Measurements from ENCODE around the gene TRIM36.
A peak's percentile ranks its signal among the peaks of the same experiment; 100 is the strongest.

TRIM36 gene, protein sequence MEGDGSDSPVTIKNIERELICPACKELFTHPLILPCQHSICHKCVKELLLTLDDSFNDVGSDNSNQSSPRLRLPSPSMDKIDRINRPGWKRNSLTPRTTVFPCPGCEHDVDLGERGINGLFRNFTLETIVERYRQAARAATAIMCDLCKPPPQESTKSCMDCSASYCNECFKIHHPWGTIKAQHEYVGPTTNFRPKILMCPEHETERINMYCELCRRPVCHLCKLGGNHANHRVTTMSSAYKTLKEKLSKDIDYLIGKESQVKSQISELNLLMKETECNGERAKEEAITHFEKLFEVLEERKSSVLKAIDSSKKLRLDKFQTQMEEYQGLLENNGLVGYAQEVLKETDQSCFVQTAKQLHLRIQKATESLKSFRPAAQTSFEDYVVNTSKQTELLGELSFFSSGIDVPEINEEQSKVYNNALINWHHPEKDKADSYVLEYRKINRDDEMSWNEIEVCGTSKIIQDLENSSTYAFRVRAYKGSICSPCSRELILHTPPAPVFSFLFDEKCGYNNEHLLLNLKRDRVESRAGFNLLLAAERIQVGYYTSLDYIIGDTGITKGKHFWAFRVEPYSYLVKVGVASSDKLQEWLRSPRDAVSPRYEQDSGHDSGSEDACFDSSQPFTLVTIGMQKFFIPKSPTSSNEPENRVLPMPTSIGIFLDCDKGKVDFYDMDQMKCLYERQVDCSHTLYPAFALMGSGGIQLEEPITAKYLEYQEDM

GRCh38 chr5:115169487-115170133 is at the start of gene TRIM36:
TSS of gene TRIM36 (minus strand) at chr5:115169908. CDS start at chr5:115169634, 274 bp downstream.
- DNase-seq = peak; percentile 92

GRCh38 chr5:115214541-115214940 is 44.8 kb upstream of the TRIM36 start:
- no peak for DNase-seq

DNA sequence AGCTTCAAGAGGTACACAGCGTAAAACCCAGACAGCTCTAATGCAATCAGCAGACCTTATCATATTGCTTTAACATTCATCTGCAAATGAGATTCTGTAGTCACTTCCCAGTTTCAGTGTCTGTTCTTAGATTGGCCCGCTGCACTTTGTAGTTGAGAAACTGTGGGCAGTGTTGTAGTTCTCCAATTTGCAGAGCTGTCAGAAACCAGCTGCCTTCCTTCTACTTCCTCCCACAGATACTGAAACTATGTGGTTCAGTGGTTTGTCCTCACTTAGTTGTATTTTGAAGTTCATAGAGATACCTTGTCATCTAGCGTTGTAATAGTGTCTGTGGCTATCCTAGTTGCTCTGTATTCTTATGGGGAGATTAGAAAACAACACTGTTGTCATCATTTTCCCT is 39.6 kb upstream of the TRIM36 start:
- DNase-seq = peak; percentile 26

DNA sequence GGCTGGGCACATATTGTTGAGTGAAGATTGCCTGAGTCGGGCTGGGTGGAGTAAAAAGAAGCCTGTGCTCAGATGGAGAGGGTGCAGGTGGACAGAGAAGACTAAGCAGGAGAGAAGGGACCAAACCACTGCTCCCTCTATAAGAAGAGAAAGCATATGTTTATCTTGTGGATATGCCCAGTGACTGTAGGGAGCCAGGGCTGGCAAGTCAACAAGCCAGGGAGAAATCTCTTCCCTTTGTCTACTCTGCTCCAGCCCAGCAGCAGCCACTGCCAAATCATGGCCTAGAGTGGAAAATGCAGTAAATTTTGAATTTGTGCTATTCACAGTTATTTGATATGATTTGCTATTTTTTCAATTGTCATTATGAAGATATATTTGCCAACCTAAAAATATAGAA is 33.2 kb upstream of the TRIM36 start:
- no peak for DNase-seq

DNA sequence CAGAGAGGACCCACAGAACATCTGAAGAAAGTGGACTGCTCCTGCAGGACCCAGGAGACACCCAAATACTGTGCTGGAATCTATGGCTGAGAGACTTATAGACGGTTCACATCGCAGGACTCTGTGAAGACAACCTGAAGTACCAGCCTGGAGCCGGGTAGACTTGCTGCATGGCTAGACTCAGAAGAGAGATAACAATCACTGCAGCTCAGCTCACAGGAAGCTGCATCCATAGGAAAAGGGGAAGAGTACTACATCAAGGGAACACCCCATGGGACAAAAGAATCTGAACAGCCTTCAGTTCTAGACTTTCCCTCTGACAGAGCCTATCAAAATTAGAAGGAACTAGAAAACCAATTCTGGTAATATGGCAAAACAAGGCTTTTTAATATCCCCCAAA is 26.5 kb upstream of the TRIM36 start:
- DNase-seq = no peak

GRCh38 chr5:115194676-115195075 is 25.0 kb upstream of the TRIM36 start:
- no peak for DNase-seq

DNA sequence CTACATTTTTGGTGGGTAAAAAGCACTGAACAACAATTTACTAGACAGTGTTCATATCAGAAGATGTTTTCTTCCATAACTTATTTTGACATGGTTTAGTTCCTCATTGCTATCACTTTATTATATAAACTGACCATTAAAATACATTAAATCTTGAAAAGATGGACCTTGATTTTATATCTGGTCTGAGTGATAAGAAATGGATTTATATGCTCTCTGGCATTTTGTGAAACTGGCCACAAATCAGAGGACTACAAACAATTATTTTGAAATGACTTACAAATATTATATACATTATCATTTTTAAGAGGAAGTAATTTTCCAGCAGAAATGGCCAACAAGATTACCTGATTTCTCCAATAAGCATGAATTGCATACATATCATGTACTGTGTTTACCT is 23.6 kb upstream of the TRIM36 start:
- DNase-seq = no peak

DNA sequence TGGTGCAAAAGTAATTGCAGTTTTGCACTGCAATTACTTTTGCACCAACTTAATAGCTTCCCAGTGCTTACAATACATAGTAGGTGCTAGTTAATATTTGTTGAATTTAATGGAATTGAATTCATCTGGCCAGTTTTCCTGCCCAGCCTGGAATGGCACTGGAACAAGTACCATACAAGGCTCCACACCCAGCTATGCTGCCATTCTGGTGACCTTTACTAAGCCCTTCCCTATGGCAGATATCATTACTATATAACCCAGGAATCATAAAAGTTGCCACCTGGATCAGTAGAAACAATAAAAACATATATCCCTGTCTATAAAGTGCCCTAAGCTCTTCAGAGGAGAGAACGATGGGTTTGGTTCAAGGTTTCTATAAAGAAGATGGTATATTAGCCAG is 22.4 kb upstream of the TRIM36 start:
- no peak for DNase-seq

GRCh38 chr5:115191474-115192031 is 21.8 kb upstream of the TRIM36 start:
- DNase-seq = no peak

GRCh38 chr5:115190388-115190787 is 20.7 kb upstream of the TRIM36 start:
- no peak for DNase-seq

DNA sequence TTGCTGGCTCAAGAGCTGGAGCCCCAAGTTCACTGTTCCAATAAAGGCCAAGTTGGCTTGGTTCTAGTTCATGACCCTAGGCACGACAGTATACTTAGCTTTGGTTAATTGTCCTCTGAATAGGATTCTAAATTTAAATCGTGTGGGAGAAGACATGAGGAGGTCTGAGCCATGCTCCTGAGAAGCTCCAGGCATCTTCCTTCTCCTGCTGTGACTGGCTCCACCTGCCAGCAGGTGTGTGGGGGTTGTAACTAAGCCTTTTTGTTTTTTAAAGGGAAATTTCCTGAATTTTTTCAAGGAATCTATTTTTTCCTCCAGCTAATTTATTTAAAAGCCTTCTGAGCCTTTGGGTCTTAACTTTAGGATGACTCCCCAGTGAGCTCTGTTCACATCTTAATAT is 20.2 kb upstream of the TRIM36 start:
- no peak for DNase-seq

DNA sequence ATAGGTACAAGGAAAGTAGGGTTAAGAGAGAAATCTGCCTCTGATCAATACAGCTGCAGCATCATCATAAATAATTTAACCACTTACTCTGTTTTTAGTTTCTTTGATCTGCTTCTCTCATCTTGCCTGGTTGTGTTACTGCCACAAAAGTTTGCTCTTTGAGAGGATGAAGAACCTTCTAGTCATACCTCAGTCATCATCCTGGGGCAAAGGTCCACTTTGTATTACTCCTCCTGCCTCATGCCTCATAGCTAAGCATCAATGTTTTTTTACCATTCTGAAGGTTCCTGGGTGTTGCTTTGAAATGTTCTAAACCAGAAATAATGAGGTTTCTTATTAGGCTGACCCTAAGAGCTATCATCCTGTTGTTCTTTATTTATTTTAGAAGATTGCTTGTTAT is 17.1 kb upstream of the TRIM36 start:
- DNase-seq = no peak

GRCh38 chr5:115184770-115185169 is 15.1 kb upstream of the TRIM36 start:
- no peak for DNase-seq

DNA sequence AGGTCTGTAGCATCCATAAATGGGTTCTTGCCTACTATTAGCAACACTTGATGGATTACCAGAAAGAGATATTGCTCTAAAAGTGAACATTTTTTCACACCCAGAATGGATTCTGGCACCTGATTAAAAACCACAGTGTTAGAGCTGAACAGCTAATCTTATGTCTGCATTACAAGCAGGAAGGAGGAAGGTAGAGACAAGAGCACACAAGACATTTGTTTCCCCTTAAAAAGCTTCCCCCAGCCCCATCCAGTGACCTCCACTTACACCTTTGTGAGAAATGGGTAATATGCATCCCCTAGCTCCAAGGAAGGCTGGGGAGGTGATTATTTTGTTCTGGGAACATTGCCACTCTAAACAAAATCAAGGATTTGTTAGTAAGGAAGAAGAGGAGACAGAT is 12.0 kb upstream of the TRIM36 start:
- no peak for DNase-seq

- DNase-seq = no peak
Observed at GRCh38 chr5:115180165-115180709, 10.5 kb upstream of the TRIM36 start.

DNA sequence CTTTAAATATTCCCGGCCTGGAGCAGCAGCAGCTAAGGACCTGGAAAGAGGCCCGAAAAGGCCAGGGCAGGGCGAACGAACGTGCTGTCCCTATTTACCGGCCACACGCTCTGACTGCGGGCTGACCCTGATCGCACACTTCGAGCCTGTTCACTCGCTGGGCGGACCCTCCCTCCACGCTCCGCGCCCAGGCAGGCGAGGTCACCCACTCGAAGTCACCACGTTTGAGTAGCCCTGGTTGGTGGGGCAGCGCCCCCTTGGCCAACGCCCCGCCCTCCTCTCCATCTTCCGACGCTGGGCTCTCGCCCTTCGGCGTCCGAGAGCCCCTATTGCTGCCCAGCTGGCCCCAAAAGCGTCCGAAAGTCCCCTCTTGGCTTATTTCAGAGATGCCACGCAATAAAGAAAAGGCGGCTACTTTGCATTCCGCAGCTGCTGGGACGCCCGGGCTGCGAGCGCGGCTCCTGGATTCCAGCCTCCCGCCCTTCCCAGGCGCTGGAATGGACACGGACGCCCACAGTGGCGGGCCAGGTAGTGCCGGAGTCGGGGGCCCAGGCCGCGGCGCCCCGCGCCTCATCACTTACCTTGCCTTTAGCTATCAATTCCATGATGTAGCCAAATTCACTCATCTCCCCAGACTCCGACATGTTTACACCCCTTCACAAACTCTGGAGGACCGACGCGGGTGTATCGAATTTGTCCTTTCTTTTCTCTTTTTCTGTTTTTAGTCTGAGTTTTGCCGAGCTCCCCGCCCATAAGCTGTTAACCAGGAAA is 9.9 kb upstream of the TRIM36 start:
- no peak for DNase-seq

DNA sequence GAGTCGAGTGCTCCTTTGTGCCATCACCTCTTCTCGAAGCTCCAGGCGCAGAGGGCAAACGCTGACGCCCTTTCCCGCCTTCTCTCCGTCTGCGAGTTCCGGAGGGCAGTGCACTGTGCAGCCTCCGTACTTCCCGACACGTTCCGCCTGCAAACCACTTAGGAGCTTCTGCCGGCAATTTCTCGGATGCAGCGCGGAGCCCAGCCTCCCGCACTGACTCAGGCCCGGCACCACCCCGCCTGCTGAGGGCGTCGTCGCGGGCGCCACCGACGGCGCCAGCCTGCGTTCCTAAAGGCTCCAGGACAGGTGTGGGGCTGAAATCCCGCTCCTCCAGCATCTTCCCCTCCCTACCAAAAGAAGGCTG is 9.3 kb upstream of the TRIM36 start:
- no peak for DNase-seq

DNA sequence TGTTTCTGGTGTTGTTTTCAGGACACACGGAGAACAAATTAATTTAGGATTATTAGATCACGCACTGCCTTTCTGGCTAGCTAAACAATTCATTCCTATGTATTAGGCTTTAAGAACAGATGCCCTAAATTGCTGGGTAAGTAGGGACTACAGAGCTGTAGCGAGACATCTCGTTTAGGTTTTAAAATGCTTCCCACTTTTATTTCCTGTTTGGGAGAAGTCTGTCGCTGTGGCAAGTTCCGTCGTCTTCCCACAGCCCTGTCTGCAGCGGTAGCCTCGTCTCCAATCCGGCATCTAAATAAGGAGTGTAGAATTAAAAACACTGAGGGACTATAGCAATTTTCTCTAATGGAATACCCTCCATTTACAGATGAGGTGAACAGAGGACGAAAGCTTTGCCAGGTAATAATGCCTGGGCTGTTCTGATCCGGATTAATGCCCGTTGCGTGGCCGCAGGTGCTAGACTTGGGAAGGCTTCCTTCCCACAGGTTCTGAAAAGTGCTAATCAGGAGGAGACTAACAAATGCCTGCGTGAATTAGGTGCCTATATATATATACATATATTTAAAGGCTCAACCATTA is 1.3 kb upstream of the TRIM36 start:
- DNase-seq = no peak

DNA sequence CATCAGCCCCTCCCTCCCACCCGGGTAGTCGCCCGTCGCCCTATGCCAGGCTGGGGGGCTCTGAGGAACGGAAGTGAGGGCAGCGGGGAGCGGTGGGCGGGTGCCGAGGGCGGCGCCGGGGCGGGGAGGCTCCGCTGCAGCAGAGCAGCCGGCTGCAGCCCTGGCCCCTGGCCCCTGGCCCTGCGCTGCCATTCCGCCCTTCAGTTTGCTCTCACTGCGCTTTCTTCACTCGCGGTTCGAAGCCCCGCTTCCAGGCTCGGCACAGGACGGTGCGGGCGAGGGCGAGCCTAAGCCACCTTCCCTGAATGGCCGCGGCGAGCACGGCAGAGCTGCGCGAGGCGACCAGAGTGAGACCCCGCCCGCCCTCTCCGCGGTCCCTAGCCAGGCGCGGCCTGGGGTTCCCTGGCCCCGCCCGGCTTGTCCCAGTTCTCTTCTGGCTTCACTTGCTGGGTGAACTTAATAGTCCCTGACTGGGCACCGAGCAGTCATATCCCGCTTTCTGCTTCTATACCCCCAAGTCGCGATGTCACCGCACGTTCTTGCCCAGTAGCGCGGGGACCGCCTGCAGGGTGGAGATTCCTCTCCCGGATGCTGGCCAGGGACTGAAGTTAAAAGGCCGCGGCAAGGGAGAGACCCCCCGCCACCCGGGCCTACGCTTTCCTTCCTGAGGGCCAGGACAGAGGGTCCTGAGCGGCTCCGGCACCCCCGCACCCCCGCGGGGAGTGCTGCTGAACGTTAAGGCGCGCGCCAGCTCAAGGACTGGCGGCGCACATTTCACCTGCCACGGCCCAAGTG is 623 bp upstream of the TRIM36 start:
- no peak for DNase-seq

- peak; percentile 11 for DNase-seq
Observed at GRCh38 chr5:115168829-115169486, 750 bp downstream of the TRIM36 start.
